HCT116 (cell line): ENCODE data around the gene PIP4K2A. TPM values are rescaled to one million over a fixed set of nuclear protein-coding genes. Genes with fewer than 3 reads are reported as not detected.

ENCODE experiments used
- ATAC-seq: fragments of 200-7000 bp; cut with Tn5 transposase; 2 replicates; pipeline ENCODE4 v1.9.1; 2020; ENCODE audit warnings: mild to moderate bottlenecking, moderate library complexity
- BruUV-seq: library from RNA; stranded (reverse); fragments of 400-500 nt; replicated peaks from 2 replicates; lab custom pipeline; 2021; lab: Mats Ljungman, UMichigan
- CTCF ChIA-PET: fragments of 300-600 bp; sonication (Branson Sonifier 250); formaldehyde crosslinking; loops from one replicate; lab custom pipeline; 2021; ENCODE audit warnings: antibody characterized with exemption; lab: Charles Lee
- POLR2A ChIA-PET: fragments of 300-600, 350-600 bp; sonication (Branson Sonifier 250); formaldehyde crosslinking; loops from one replicate; lab custom pipeline; 2021; ENCODE audit warnings: antibody characterized with exemption; lab: Charles Lee
- RAD21 ChIA-PET, 2 experiments: fragments of 300-600 bp; sonication (Branson Sonifier 250); formaldehyde crosslinking; loops; one replicate each; lab custom pipeline; 2023; ENCODE audit warnings: low total read pairs in 2 of 2; ENCODE audit not compliant: uncharacterized antibody in 2 of 2, unreplicated experiment in 2 of 2, low non-redundant PET in 1 of 2; lab: Charles Lee
- DNase-seq: peaks from one replicate; pipeline ENCODE4 v3.0.0-alpha.2; 2010; ENCODE audit warnings: low read depth, low spot score
- H2AFZ ChIP-seq: fragments of 200-600 bp; shearing (Covaris generic), sonication (generic); 2 replicates; pipeline ENCODE4 v1.6.1; 2017; ENCODE audit warnings: low read depth, mixed run types, mixed read lengths, antibody characterized with exemption, low read length; ENCODE audit not compliant: poor library complexity, severe bottlenecking
- H3K27ac ChIP-seq: 2 replicates; pipeline ENCODE4 v1.5.1; 2012; ENCODE audit warnings: low read depth, low read length
- H3K27me3 ChIP-seq: fragments of 200-600 bp; sonication (generic); 2 replicates; pipeline ENCODE4 v1.6.1; 2016; ENCODE audit warnings: mixed run types, low read length, mixed read lengths; ENCODE audit not compliant: insufficient read depth
- H3K36me3 ChIP-seq, 2 experiments: fragments of 200-500 bp in 1 of 2; fragments of 200-600 bp in 1 of 2; sonication (Bioruptor generic) in 1 of 2; sonication (generic) in 1 of 2; 2 replicates each; pipeline versions ENCODE4 v1.5.1 to v1.6.1; 2014 to 2016; ENCODE audit warnings: low read length in 2 of 2, inconsistent platforms in 1 of 2, mixed read lengths in 1 of 2, mixed run types in 1 of 2; ENCODE audit not compliant: insufficient read depth in 2 of 2, control insufficient read depth in 1 of 2
- H3K4me1 ChIP-seq, 2 experiments: fragments of 200-600 bp in 1 of 2; sonication (generic) in 1 of 2; 2 replicates each; pipeline versions ENCODE4 v1.5.1 to v1.6.1; 2012 to 2017; ENCODE audit warnings: low read length in 2 of 2, inconsistent platforms in 1 of 2, mild to moderate bottlenecking in 1 of 2, mixed read lengths in 1 of 2, mixed run types in 1 of 2, moderate library complexity in 1 of 2; ENCODE audit not compliant: insufficient read depth in 2 of 2, control insufficient read depth in 1 of 2
- H3K4me2 ChIP-seq: fragments of 200-600 bp; sonication (generic); 2 replicates; pipeline ENCODE4 v1.6.1; 2017; ENCODE audit warnings: mixed run types, low read length, mixed read lengths
- H3K4me3 ChIP-seq, 2 experiments: fragments of 200-600 bp in 1 of 2; sonication (generic) in 1 of 2; replicated peaks in 1 of 2; 2 replicates each; pipeline ENCODE4 v1.5.1; 2011 to 2016; ENCODE audit warnings: low read length in 2 of 2, control low read depth in 1 of 2, low read depth in 1 of 2, mild to moderate bottlenecking in 1 of 2, mixed read lengths in 1 of 2, mixed run types in 1 of 2
- H3K79me2 ChIP-seq: fragments of 200-600 bp; sonication (generic); 2 replicates; pipeline ENCODE4 v1.6.1; 2017; ENCODE audit warnings: mild to moderate bottlenecking, mixed run types, low read length, moderate library complexity, mixed read lengths; ENCODE audit not compliant: insufficient read depth
- H3K9ac ChIP-seq: fragments of 200-600 bp; sonication (generic); 2 replicates; pipeline ENCODE4 v1.6.1; 2016; ENCODE audit warnings: low read length, mixed read lengths
- H3K9me2 ChIP-seq: fragments of 200-600 bp; sonication (generic), shearing (Covaris generic); 2 replicates; pipeline ENCODE4 v1.6.1; 2017; ENCODE audit warnings: mixed run types, mild to moderate bottlenecking, moderate library complexity; ENCODE audit not compliant: insufficient read depth
- H3K9me3 ChIP-seq, 2 experiments: fragments of 200-500 bp in 1 of 2; fragments of 200-600 bp in 1 of 2; sonication (Bioruptor generic) in 1 of 2; sonication (generic) in 1 of 2; 2 replicates each; pipeline ENCODE4 v1.6.1; 2014 to 2017; ENCODE audit warnings: low read length in 2 of 2, mixed read lengths in 2 of 2, inconsistent platforms in 1 of 2, low read depth in 1 of 2, mild to moderate bottlenecking in 1 of 2, mixed run types in 1 of 2, moderate library complexity in 1 of 2; ENCODE audit not compliant: control insufficient read depth in 1 of 2, insufficient read depth in 1 of 2
- H4K20me1 ChIP-seq: fragments of 200-600 bp; sonication (generic), shearing (Covaris generic); 2 replicates; pipeline ENCODE4 v1.6.1; 2017; ENCODE audit warnings: mixed run types, mild to moderate bottlenecking, moderate library complexity; ENCODE audit not compliant: insufficient read depth
- ATF3 ChIP-seq: IDR thresholded peaks from 2 replicates; pipeline ENCODE4 v1.6.1; 2012
- ELF1 ChIP-seq: IDR thresholded peaks from 2 replicates; pipeline ENCODE4 v1.6.1; 2012; ENCODE audit warnings: low read depth, borderline replicate concordance
- EZH2phosphoT487 ChIP-seq: fragments of 200-600 bp; IDR thresholded peaks from 2 replicates; pipeline ENCODE4 v1.6.1; 2018; ENCODE audit warnings: antibody characterized with exemption, borderline replicate concordance
- FOSL1 ChIP-seq: IDR thresholded peaks from 2 replicates; pipeline ENCODE4 v1.6.1; 2012; ENCODE audit warnings: low read depth
- JUND ChIP-seq: IDR thresholded peaks from 2 replicates; pipeline ENCODE4 v1.6.1; 2012
- POLR2AphosphoS5 ChIP-seq: IDR thresholded peaks from 2 replicates; pipeline ENCODE4 v1.6.1; 2011; ENCODE audit warnings: mild to moderate bottlenecking, low read depth, low read length, moderate library complexity
- RAD21 ChIP-seq: IDR thresholded peaks from 2 replicates; pipeline ENCODE4 v1.6.1; 2012; ENCODE audit warnings: low read depth, mild to moderate bottlenecking
- TCF7L2 ChIP-seq: IDR thresholded peaks from 2 replicates; pipeline ENCODE4 v1.7.0; 2011; ENCODE audit warnings: borderline replicate concordance, inconsistent platforms; ENCODE audit not compliant: insufficient read depth, insufficient read length; ENCODE audit errors: extremely low read depth
- YY1 ChIP-seq: IDR thresholded peaks from 2 replicates; pipeline ENCODE4 v1.6.1; 2011; ENCODE audit warnings: low read length, low read depth, moderate library complexity, mild to moderate bottlenecking; ENCODE audit not compliant: insufficient replicate concordance; ENCODE audit errors: extremely low read depth
- intact Hi-C: fragments of 100-400 bp; cut with micrococcal nuclease; formaldehyde crosslinking; loops from 2 replicates; pipeline ENCODE4 v1.10.0; 2022
- total RNA-seq: library from RNA; stranded (reverse); gene quantifications from one replicate; pipeline ENCODE4 v1.2.1, GENCODE V29; 2021; ENCODE audit not compliant: unreplicated experiment

The PIP4K2A gene
- total RNA-seq, 1 experiment from 2014 or later = 41.9 TPM

DNA sequence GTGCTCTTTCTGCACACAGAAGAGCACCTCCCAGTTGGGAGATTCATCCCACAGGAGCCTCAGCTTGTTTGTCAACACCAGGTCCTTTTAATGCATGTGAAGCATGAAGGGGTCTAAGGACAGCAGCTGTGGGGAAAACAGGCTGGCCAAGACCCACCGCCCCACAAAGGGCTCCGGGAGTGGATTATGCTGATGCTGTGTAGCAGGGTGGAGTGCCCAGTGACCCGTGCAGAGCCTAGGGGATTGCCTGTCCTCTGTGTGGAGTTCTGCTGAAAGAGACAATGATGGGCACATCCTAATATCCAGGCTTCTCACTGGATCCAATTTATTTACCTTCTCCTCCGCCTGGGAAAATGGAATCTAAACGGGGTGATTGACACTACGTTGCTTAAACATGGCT lies 74.0 kb downstream of the PIP4K2A start:
- ChIA-PET RAD21 (no interaction called here), POLR2A (no interaction called here), CTCF (interaction anchor here (1.5 to 1.6 kb wide), 2 partner anchors 10 to 11 kb away, joined by 3 to 4 read pairs; no protein-coding TSS in a partner anchor)
- BruUV-seq = no TSS peak
- H3K9ac ChIP-seq = no peak overlapping the region
- TF ChIP-seq ELF1 (no peak), ATF3 (no peak), JUND (no peak), FOSL1 (no peak), EZH2phosphoT487 (no peak), YY1 (no peak), RAD21 (no peak), POLR2AphosphoS5 (no peak), TCF7L2 (no peak)
- ATAC-seq (no peak), DNase-seq (no peak)
- H3K27me3 ChIP-seq = no peaks in the 10 kb centered on the region
- H3K4me1 ChIP-seq = no peaks in the 10 kb centered on the region; a peak in 1 of 4 replicates
- H2AFZ ChIP-seq = no peak overlapping the region
- no peaks in the 10 kb centered on the region for H3K36me3 ChIP-seq
- H3K27ac ChIP-seq = no peak overlapping the region
- no peaks in the 10 kb centered on the region for H3K9me3 ChIP-seq
- H3K79me2 ChIP-seq = peaks cover 100% of the 10 kb centered on the region
- peaks cover 5% of the 10 kb centered on the region; the same call in 1 of the 2 replicates for H4K20me1 ChIP-seq
- no peak overlapping the region for H3K4me3 ChIP-seq
- no peaks in the 10 kb centered on the region for H3K9me2 ChIP-seq
- intact Hi-C loops = no loop called here
- no peak overlapping the region for H3K4me2 ChIP-seq

DNA sequence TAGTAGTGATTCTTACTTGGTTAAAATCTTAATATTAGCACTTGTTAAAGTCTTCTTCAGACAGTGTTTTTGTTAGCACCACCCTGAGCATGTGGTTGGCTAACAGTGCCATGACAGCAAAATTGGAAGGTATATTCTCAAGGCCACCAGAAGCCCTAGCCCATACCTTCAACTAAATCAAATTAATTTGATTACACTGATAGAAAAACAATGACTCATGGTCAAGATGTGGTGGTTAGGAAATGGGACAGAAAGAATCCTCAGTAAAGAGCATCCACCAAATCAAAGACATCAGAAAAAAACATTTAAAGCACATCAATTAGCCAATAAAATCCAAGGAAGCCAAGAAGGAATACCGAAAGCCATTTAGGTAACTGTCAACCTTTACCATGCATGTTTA lies 75.5 kb downstream of the PIP4K2A start:
- peaks cover 5% of the 10 kb centered on the region; the same call in 1 of the 2 replicates for H4K20me1 ChIP-seq
- H3K9ac ChIP-seq = no peak overlapping the region
- RAD21 ChIA-PET = no interaction called here
- no peak overlapping the region for H2AFZ ChIP-seq
- TF ChIP-seq YY1 = no peak
- TF ChIP-seq, all 23 proteins: peak for 0
- H3K4me2 ChIP-seq = no peak overlapping the region
- no peak overlapping the region for H3K27ac ChIP-seq
- H3K36me3 ChIP-seq = no peaks in the 10 kb centered on the region
- H3K9me3 ChIP-seq = no peaks in the 10 kb centered on the region
- ATAC-seq (no peak), DNase-seq (no peak)
- intact Hi-C loops = no loop called here
- H3K4me1 ChIP-seq = no peaks in the 10 kb centered on the region; a peak in 1 of 4 replicates
- no peaks in the 10 kb centered on the region for H3K9me2 ChIP-seq
- no peak overlapping the region for H3K4me3 ChIP-seq
- no peaks in the 10 kb centered on the region for H3K27me3 ChIP-seq
- BruUV-seq = no TSS peak
- POLR2A ChIA-PET = no interaction called here
- peaks cover 100% of the 10 kb centered on the region for H3K79me2 ChIP-seq
- CTCF ChIA-PET = interaction anchor here (1.5 kb wide), 1 partner anchor 9 kb away, joined by 3 read pairs; no protein-coding TSS in a partner anchor
